Stimulated activated CD4-positive, alpha-beta T cell treated with anti-CD3 and anti-CD28 coated beads, TNF-alpha, amount 100 ng/mL, for 48 hours (primary cell): ENCODE data around the gene PIERCE2.
"Not testable (repeated sequence)": the region's sequence is repeated elsewhere in the genome, so short reads cannot be mapped to it uniquely, and the experiment has no call there.

Source experiments
- DNase-seq, 3 donors: peaks; one replicate each; pipeline ENCODE4 v3.0.0-alpha.2; 2020; ENCODE audit warnings: low read depth in 3 of 3

PIERCE2 gene

DNA sequence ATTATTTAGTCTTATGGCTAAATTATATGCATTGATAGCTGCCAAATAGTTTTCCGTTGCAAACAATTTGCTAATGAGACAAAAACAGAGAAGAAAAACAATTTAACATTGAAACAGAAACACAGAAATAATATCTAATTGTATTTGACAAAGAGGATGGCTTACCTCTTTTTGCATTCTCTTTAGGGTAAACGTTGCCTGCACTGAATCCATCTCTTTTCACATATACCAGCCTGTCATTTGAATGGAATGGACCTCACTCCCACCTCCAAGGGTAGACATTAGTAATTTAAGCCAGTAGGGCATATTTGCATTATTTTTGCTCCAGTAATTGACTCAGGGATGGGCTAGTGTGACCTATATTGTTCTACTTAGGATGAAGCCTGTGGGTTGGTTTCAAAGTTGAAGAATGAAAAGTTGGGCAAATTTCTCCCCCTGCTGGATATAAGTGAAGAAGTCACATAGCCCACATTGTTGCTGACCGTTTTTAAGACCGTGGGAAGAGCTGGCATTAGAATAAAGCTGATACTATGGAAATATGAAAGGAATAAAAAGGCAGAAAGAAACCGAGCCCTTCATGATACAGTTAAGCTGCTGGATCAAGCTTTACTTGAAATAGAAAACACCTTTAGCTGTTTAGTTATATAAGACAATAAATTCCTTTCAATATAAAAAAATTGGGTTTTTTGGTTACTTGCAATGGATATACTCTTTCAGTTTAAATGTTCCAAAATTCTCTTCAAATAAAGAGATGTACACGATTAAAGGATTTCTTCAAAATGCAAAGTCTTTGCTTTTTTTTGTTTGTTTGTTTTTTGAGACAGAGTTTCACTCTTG, 26.9 kb downstream of the PIERCE2 start:
- DNase-seq: no peak

DNA sequence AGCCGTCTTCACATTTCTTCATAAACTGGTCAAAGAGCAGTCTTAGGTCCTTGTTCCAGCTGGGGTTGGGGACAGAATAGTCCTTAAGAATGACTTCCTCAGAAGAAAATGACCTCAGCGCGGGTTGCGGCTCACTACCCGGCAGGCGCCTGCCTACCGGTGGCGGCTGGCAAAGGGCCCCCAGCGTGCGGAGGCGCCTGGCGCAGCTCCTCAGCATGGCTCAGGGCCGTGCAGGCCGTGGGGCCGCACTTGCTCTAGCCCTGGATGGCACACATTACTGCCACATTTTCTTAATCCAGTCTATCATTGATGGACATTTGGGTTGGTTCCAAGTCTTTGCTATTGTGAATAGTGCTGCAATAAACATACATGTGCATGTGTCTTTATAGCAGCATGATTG, 34.8 kb downstream of the PIERCE2 start:
- not testable (repeated sequence) for DNase-seq

DNA sequence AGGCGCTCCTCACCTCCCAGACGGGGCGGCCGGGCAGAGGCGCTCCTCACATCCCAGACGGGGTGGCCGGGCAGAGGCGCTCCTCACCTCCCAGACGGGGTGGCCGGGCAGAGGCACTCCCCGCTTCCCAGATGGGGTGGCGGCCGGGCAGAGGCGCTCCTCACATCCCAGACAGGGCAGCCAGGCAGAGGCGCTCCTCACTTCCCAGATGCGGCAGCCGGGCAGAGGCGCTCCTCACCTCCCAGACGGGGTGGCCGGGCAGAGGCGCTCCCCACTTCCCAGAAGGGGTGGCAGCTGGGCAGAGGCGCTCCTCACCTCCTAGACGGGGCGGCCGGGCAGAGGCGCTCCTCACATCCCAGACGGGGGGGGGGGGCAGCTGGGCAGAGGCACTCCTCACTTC, 37.6 kb downstream of the PIERCE2 start:
- not testable (repeated sequence) for DNase-seq

DNA sequence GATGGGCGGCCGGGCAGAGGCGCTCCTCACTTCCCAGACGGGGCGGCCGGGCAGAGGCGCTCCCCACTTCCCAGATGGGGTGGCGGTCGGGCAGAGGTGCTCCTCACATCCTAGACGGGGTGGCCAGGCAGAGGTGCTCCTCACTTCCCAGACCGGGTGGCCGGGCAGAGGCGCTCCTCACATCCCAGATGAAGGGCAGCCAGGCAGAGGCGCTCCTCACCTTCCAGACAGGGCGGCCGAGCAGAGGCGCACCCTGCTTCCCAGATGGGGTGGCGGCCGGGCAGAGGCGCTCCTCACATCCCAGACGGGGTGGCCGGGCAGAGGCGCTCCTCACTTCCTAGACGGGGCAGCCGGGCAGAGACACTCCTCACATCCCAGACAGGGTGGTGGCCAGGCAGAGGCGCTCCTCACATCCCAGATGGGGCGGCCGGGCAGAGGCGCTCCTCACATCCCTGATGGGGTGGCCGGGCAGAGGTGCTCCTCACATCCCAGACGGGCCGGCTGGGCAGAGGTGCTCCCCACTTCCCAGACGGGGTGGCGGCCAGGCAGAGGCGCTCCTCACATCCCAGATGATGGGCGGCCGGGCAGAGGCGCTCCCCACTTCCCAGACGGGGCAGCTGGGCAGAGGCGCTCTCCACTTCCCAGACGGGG, 38.2 kb downstream of the PIERCE2 start:
- DNase-seq: not testable (repeated sequence)

DNA sequence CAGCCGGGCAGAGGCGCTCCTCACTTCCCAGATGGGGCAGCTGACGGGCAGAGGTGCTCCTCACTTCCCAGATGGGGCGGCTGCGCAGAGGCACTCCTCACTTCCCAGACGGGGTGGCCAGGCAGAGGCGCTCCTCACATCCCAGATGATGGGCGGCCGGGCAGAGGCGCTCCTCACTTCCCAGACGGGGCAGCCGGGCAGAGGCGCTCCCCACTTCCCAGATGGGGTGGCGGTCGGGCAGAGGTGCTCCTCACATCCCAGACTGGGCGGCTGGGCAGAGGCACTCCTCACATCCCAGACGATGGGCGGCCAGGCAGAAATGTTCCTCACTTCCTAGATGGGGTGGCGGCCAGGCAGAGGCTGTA, 38.7 kb downstream of the PIERCE2 start:
- not testable (repeated sequence) for DNase-seq

DNA sequence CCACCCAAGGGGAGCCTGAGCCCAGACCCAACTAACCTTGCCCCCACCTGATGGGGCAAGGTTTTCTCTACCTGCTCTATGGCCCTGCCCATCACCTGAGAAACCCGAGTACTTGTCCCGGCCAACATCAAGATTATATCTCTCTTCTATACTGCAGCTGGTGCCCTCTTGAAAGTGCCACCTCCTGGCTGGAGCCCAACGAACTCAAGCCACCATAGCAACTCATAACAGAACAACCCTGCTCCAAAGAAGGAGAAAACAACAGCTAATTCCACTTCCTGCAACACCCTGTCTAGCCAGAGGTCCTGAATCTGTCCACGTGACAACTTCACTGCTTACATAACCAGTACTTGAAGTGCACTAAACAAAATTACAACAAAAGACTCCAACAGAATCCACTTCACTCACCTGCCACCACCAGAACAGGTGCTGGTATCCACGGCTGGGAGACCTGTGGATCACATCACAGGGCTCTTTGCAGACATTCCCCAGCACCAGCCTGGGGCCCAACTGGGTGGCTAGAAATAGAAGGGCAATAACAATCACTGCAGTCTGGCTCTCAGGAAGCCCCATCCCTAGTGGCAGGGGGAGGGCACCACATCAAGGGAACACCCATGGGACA, 49.2 kb downstream of the PIERCE2 start:
- no peak for DNase-seq

DNA sequence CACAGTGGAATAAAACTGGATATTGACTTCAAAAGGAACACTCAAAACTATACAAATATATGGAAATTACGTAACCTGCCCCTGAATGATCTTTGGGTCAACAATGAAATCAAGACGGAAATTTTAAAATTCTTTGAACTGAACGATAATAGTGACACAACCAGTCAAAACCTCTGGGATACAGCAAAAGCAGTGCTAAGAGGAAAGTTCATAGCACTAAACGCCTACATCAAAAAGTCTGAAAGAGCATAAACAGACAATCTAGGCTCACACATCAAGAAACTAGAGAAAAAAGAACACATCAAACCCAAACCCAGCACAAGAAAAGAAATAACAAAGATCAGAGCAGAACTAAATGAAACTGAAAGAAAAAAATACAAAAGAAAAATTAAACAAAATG, 53.2 kb downstream of the PIERCE2 start:
- DNase-seq: no peak

DNA sequence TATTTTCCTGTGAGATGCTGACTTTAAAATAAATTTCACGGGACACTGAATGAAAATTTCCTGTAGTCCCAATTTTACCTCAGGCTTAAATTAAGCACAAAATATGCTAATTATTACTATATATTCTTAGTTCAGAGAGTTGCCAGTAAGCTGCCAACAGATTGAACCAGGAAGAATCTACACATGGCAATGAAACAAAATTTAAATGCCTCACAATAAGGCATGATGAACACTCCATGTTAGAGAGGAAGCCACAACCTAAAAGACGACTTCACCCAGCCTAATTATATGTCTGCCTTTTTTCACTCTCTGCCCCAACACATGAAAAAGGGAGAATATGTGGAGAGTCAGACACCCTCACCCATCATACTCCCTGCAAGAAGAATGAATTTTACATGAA, 60.0 kb downstream of the PIERCE2 start:
- no peak for DNase-seq
